ENCODE data around the gene SCAI. TPM values are rescaled to one million over a fixed set of nuclear protein-coding genes. Genes with fewer than 3 reads are reported as not detected.

Gene SCAI
- total and polyA plus RNA-seq, 2 of the 4 experiments (the other 2 are of a cell fraction): 3.6 to 14.5 TPM

GRCh38 chr9:125189361-125190289, 46.3 kb upstream of the SCAI start, which contains the start of gene PPP6C:
Gene PPP6C (minus strand): TSS chr9:125189803. CDS start chr9:125189718, 85 bp downstream.
- peaks cover 4% of the 10 kb centered on the region; the same call in 1 of the 2 replicates for H3K4me1 ChIP-seq (ENCODE audit: control insufficient read depth, insufficient read depth, low read length)
- WGBS, 2 experiments (ENCODE audit: extremely low coverage in 2 of 2, insufficient read length in 1 of 2): 2% methylated on average over 45 of the region's 82 CpGs; no CpG with 5 or more reads in 1 of the 2 experiments
- 0 out of 2 replicates have a peak, but pooled peaks have one; percentile 18 for TF ChIP-seq CHD1 (IDR thresholded peaks at IDR 0.05; ENCODE audit: low read depth, low read length)
- TF ChIP-seq SMC3 (IDR thresholded peaks at IDR 0.05; ENCODE audit: low read depth, low read length): peak; percentile 15; the same call in 1 of the 2 replicates
- no peak for TF ChIP-seq ELK1 (IDR thresholded peaks at IDR 0.05; ENCODE audit: borderline replicate concordance, low read depth, low read length)
- no peak for TF ChIP-seq RCOR1 (IDR thresholded peaks at IDR 0.05; ENCODE audit: insufficient replicate concordance, low read length)
- TF ChIP-seq RAD21 (IDR thresholded peaks at IDR 0.05; ENCODE audit: low read length): peak; percentile 39
- peak; percentile 87 for TF ChIP-seq CTCF (conservative IDR thresholded peaks at IDR 0.05; ENCODE audit: low read depth, low read length)
- TF ChIP-seq POLR2A (IDR thresholded peaks at IDR 0.05; ENCODE audit: low read depth, low read length): peak; percentile 78
- no peak for TF ChIP-seq BHLHE40 (IDR thresholded peaks at IDR 0.05; ENCODE audit: low read depth, low read length)
- TF ChIP-seq USF2 (IDR thresholded peaks at IDR 0.05; ENCODE audit: low read depth, low read length): peak; percentile 21; the same call in 1 of the 2 replicates
- TF ChIP-seq MAZ (IDR thresholded peaks at IDR 0.05; ENCODE audit: borderline replicate concordance, low read depth, low read length): peak; percentile 78
- TF ChIP-seq FOS (IDR thresholded peaks at IDR 0.05; ENCODE audit: low read depth, low read length): no peak
- H2BK5ac ChIP-seq (ENCODE audit: low read depth, low read length, poor library complexity, severe bottlenecking): peak within 1 kb of the TSS; percentile 67
- H4K20me1 ChIP-seq (ENCODE audit: insufficient read depth, low read length): peaks cover 26% of the 10 kb centered on the region
- H3K23ac ChIP-seq (ENCODE audit: low read depth, low read length): peak within 1 kb of the TSS; percentile 70
- peak within 1 kb of the TSS; percentile 91 for H3K9ac ChIP-seq (ENCODE audit: low read depth, low read length)
- H2BK15ac ChIP-seq (ENCODE audit: low read depth, low read length): 0 out of 3 replicates have a peak within 1 kb of the TSS, but pooled peaks have one; percentile 22
- H4K8ac ChIP-seq (ENCODE audit: low read depth in 2 of 2, low read length in 2 of 2): peak within 1 kb of the TSS; percentile 91 to 97
- dilution Hi-C loops (cut with HindIII; ENCODE audit: low sequenced_read_pairs, unreplicated experiment) (no loop called here), in situ Hi-C loops (cut with MboI; ENCODE audit: low sequenced_read_pairs) (no loop called here), intact Hi-C loops (cut with micrococcal nuclease) (no loop called here)
- ChIA-PET POLR2A (ENCODE audit: unreplicated experiment) (no interaction called here), CTCF (no interaction called here)
- H3K9me3 ChIP-seq (ENCODE audit: control insufficient read depth, insufficient read depth, low read length): no peaks in the 10 kb centered on the region
- H3K4me2 ChIP-seq (ENCODE audit: low read depth, low read length): peak within 1 kb of the TSS; percentile 98
- H2AK9ac ChIP-seq (replicated peaks; ENCODE audit: low read depth, low read length, poor library complexity): peak within 1 kb of the TSS; percentile 58
- H3K18ac ChIP-seq (ENCODE audit: low read depth, low read length): peak within 1 kb of the TSS; percentile 13
- ATAC-seq (ENCODE audit: low read depth): peak; percentile 99
- peak within 1 kb of the TSS; percentile 87 for H4K91ac ChIP-seq (ENCODE audit: insufficient read depth, low read depth, low read length)
- H3K9me1 ChIP-seq (ENCODE audit: insufficient read depth, low read length): no peaks in the 10 kb centered on the region; the same call in 1 of the 2 replicates
- peak within 1 kb of the TSS; percentile 33 for H4K5ac ChIP-seq (ENCODE audit: low read depth, low read length)
- H3K36me3 ChIP-seq (ENCODE audit: control insufficient read depth, insufficient read depth, low read length): no peaks in the 10 kb centered on the region
- BruUV-seq (replicated peaks): no TSS peak
- DNase-seq: peak; percentile 95
- peak within 1 kb of the TSS; percentile 78 for H3K14ac ChIP-seq (replicated peaks; ENCODE audit: low read depth, low read length)
- H2BK120ac ChIP-seq (ENCODE audit: low read depth, low read length): peak within 1 kb of the TSS; percentile 11; the same call in 1 of the 2 replicates
- H2AK5ac ChIP-seq (ENCODE audit: low read depth, low read length): peak within 1 kb of the TSS; percentile 83
- H3K79me1 ChIP-seq (ENCODE audit: low read depth in 1 of 2, low read length in 2 of 2): peaks cover 5 to 35% of the 10 kb centered on the region in 2 experiments; a peak in 3 of 4 replicates
- peak within 1 kb of the TSS; percentile 88 for H2AFZ ChIP-seq (replicated peaks; ENCODE audit: low read length, poor library complexity)
- peak within 1 kb of the TSS; percentile 91 for H3K56ac ChIP-seq (ENCODE audit: extremely low read depth, insufficient read depth, low read length)
- H3K4me3 ChIP-seq (ENCODE audit: insufficient read depth, low read depth, low read length): peak within 1 kb of the TSS; percentile 63
- peak within 1 kb of the TSS; percentile 75 for H3K4ac ChIP-seq (ENCODE audit: low read depth, low read length)
- H3K27ac ChIP-seq (ENCODE audit: insufficient read depth, low read length): peak within 1 kb of the TSS; percentile 77
- H2BK20ac ChIP-seq (ENCODE audit: low read depth, low read length): no peak within 1 kb of the TSS
- no peaks in the 10 kb centered on the region for H3K27me3 ChIP-seq (ENCODE audit: control insufficient read depth, insufficient read depth, low read length)
